Tibial artery (tissue), 4 donors: Measurements from ENCODE around the gene ITGAD.

Experiments used
- DNase-seq, 2 donors: peaks; one replicate each; pipeline ENCODE4 v3.0.0-alpha.2; 2019
- H3K27ac ChIP-seq, 2 donors: fragments of 200-600 bp; sonication (generic) in 1 of 2; 1 replicate in 1 of 2; 2 replicates in 1 of 2; pipeline ENCODE4 v1.5.1; 2018 to 2019; ENCODE audit warnings: mild to moderate bottlenecking in 1 of 2
- H3K27me3 ChIP-seq, 2 donors: fragments of 200-600 bp; sonication (generic) in 1 of 2; one replicate each; pipeline versions ENCODE4 v1.5.1 to v1.6.0; 2016 to 2019
- H3K36me3 ChIP-seq, 3 donors: fragments of 200-600 bp; sonication (generic) in 2 of 3; one replicate each; pipeline ENCODE4 v1.5.1; 2016 to 2019; ENCODE audit warnings: mild to moderate bottlenecking in 2 of 3
- H3K4me1 ChIP-seq, 4 donors: fragments of 200-600 bp; sonication (generic) in 2 of 4; 1 replicate in 3 of 4; 2 replicates in 1 of 4; pipeline ENCODE4 v1.5.1; 2016 to 2019
- H3K4me3 ChIP-seq, 2 donors: fragments of 200-600 bp; sonication (generic) in 1 of 2; 1 replicate in 1 of 2; 2 replicates in 1 of 2; pipeline ENCODE4 v1.5.1; 2018 to 2019; ENCODE audit warnings: mild to moderate bottlenecking in 2 of 2
- H3K9me3 ChIP-seq, 3 donors: fragments of 200-600 bp; sonication (generic) in 1 of 3; one replicate each; pipeline ENCODE4 v1.5.1; 2016 to 2019
- CTCF ChIP-seq, 2 experiments: fragments of 200-600 bp in 1 of 2; fragments of 450-650 bp in 1 of 2; IDR thresholded peaks; one replicate each; pipeline ENCODE4 v1.5.1; 2017 to 2019; ENCODE audit warnings: antibody characterized with exemption in 2 of 2, mild to moderate bottlenecking in 1 of 2, moderate library complexity in 1 of 2
- intact Hi-C: fragments of 100-400 bp; cut with DNase I; formaldehyde crosslinking; loops from one replicate; pipeline ENCODE4 v1.15.0; 2023; ENCODE audit warnings: low total_unique reads

The ITGAD gene

GRCh38 chr16:31474173-31474714, 81.1 kb downstream of the ITGAD start:
- H3K27ac ChIP-seq, result peak overlapping the region in 1 of 2 donors; percentile 99
- no peaks in the 10 kb centered on the region for H3K27me3 ChIP-seq
- peak in 1 of 2 donors; percentile 55 for DNase-seq
- intact Hi-C loops, result loop anchor here (2.0 kb wide), 1 partner anchor 15 kb away; the partner anchor contains the start of gene ARMC5
- TF ChIP-seq CTCF (IDR thresholded peaks at IDR 0.05), result no peak
- H3K4me1 ChIP-seq, result peaks cover 0 to 30% (median 26%) of the 10 kb centered on the region in 4 donors
- H3K4me3 ChIP-seq, result no peak overlapping the region
- no peaks in the 10 kb centered on the region for H3K9me3 ChIP-seq
- H3K36me3 ChIP-seq, result peaks cover 46 to 55% (median 50%) of the 10 kb centered on the region in 3 donors

GRCh38 chr16:31474773-31475738, 81.9 kb downstream of the ITGAD start:
- peaks cover 0 to 30% (median 26%) of the 10 kb centered on the region in 4 donors for H3K4me1 ChIP-seq
- no peaks in the 10 kb centered on the region for H3K27me3 ChIP-seq
- peaks cover 46 to 55% (median 50%) of the 10 kb centered on the region in 3 donors for H3K36me3 ChIP-seq
- H3K4me3 ChIP-seq, result no peak overlapping the region
- TF ChIP-seq CTCF (IDR thresholded peaks at IDR 0.05), result no peak
- peak overlapping the region in 1 of 2 donors; percentile 99 for H3K27ac ChIP-seq
- H3K9me3 ChIP-seq, result no peaks in the 10 kb centered on the region
- intact Hi-C loops, result loop anchor here (2.0 kb wide), 1 partner anchor 16 kb away; the partner anchor contains the start of gene ARMC5
- DNase-seq, result no peak

- TF ChIP-seq CTCF (IDR thresholded peaks at IDR 0.05), result no peak
- intact Hi-C loops, result loop anchor here (2.0 kb wide), 1 partner anchor 17 kb away; the partner anchor contains the start of gene ARMC5
- H3K4me1 ChIP-seq, result peaks cover 0 to 30% (median 20%) of the 10 kb centered on the region in 4 donors
- no peak overlapping the region for H3K4me3 ChIP-seq
- H3K36me3 ChIP-seq, result peaks cover 46 to 55% (median 50%) of the 10 kb centered on the region in 3 donors
- DNase-seq, result no peak
- H3K27me3 ChIP-seq, result no peaks in the 10 kb centered on the region
- no peak overlapping the region for H3K27ac ChIP-seq
- H3K9me3 ChIP-seq, result no peaks in the 10 kb centered on the region
These were observed 82.8 kb downstream of the ITGAD start for GRCh38 chr16:31475946-31476302.
